K562 (cell line): ENCODE measurements around the gene CASKIN1. TPM values are rescaled to one million over a fixed set of nuclear protein-coding genes. Genes with fewer than 3 reads are reported as not detected.

Experiments
- BCL6 ChIP-seq: fragments of 250-450 bp; sonication (Bioruptor Pico); IDR thresholded peaks from 2 replicates; pipeline ENCODE4 v1.4.0; 2020
- CBFB ChIP-seq: sonication (generic); formaldehyde crosslinking; IDR thresholded peaks from 2 replicates; pipeline ENCODE4 v1.4.0; 2020; ENCODE audit warnings: mild to moderate bottlenecking, missing genetic modification reagents
- CBX5 ChIP-seq: IDR thresholded peaks from 2 replicates; pipeline ENCODE4 v1.6.1; 2014; ENCODE audit warnings: low read depth, borderline replicate concordance
- GABPA ChIP-seq: fragments of 200-800 bp; sonication (Bioruptor generic); conservative IDR thresholded peaks from 2 replicates; pipeline ENCODE4 v1.6.1; 2016; ENCODE audit warnings: low read depth, missing genetic modification characterization, missing compliant biosample characterization
- HCFC1 ChIP-seq: IDR thresholded peaks from 2 replicates; pipeline ENCODE4 v1.6.1; 2012; ENCODE audit warnings: low read depth, low read length, improper control_type of control experiment
- HMG20A ChIP-seq: fragments of 450-650 bp; formaldehyde crosslinking; conservative IDR thresholded peaks from 2 replicates; pipeline ENCODE4 v1.4.0; 2020; ENCODE audit warnings: mild to moderate bottlenecking, mixed read lengths
- HNRNPK ChIP-seq: fragments of 200-400 bp; formaldehyde crosslinking; IDR thresholded peaks from one replicate; pipeline ENCODE4 v1.6.1; 2018; ENCODE audit warnings: mild to moderate bottlenecking, low read depth, low read length; ENCODE audit not compliant: poor library complexity, severe bottlenecking
- ILK ChIP-seq: fragments of 450-650 bp; IDR thresholded peaks from 2 replicates; pipeline ENCODE4 v1.6.1; 2016; ENCODE audit warnings: missing genetic modification characterization, low read depth, mild to moderate bottlenecking, missing compliant biosample characterization, moderate library complexity, borderline replicate concordance
- MBD2 ChIP-seq: sonication (generic); IDR thresholded peaks from 2 replicates; pipeline ENCODE4 v1.6.1; 2016; ENCODE audit warnings: low read depth, borderline replicate concordance
- MCM5 ChIP-seq: fragments of 450-650 bp; IDR thresholded peaks from 2 replicates; pipeline ENCODE4 v1.6.1; 2016; ENCODE audit warnings: low read depth
- MCM7 ChIP-seq, 2 experiments: fragments of 450-650 bp; IDR thresholded peaks; 2 replicates each; pipeline ENCODE4 v1.6.1; 2016 to 2018
- MYNN ChIP-seq, 2 experiments: sonication (generic); formaldehyde crosslinking in 1 of 2; IDR thresholded peaks; 2 replicates each; pipeline versions ENCODE4 v1.5.0 to v1.6.1; 2016 to 2020; ENCODE audit warnings: antibody characterized with exemption in 1 of 2, missing genetic modification reagents in 1 of 2
- NFYB ChIP-seq: IDR thresholded peaks from 2 replicates; pipeline ENCODE4 v1.6.1; 2011; ENCODE audit warnings: mild to moderate bottlenecking, moderate library complexity; ENCODE audit not compliant: insufficient read length; ENCODE audit errors: extremely low read depth
- POLR2A ChIP-seq: fragments of 450-650 bp; conservative IDR thresholded peaks from 2 replicates; pipeline ENCODE4 v1.6.1; 2016
- PRPF4 ChIP-seq: fragments of 200-400 bp; formaldehyde crosslinking; IDR thresholded peaks from one replicate; pipeline ENCODE4 v1.6.1; 2017; ENCODE audit warnings: low read length, low read depth, mild to moderate bottlenecking; ENCODE audit not compliant: insufficient read depth, poor library complexity, severe bottlenecking
- SAFB ChIP-seq: fragments of 200-400 bp; formaldehyde crosslinking; IDR thresholded peaks from 2 replicates; pipeline ENCODE4 v1.6.1; 2017; ENCODE audit warnings: low read depth, low read length, borderline replicate concordance
- U2AF2 ChIP-seq: fragments of 200-400 bp; formaldehyde crosslinking; optimal IDR thresholded peaks from 2 replicates; pipeline ENCODE3; 2017; ENCODE audit warnings: low read depth, mild to moderate bottlenecking, low read length
- ZBED1 ChIP-seq: IDR thresholded peaks from 2 replicates; pipeline ENCODE4 v1.6.1; 2014
- ZNF3 ChIP-seq: fragments of 250-450 bp; sonication (Bioruptor Pico); IDR thresholded peaks from 2 replicates; pipeline ENCODE4 v1.5.0; 2021; ENCODE audit warnings: mild to moderate bottlenecking, moderate library complexity
- ZNF75A ChIP-seq: fragments of 450-650 bp; formaldehyde crosslinking; IDR thresholded peaks from 2 replicates; pipeline ENCODE4 v1.4.0; 2020; ENCODE audit warnings: mild to moderate bottlenecking
- ZNF766 ChIP-seq: fragments of 200-800 bp; sonication (Bioruptor generic); conservative IDR thresholded peaks from 2 replicates; pipeline ENCODE4 v1.6.1; 2016; ENCODE audit warnings: missing genetic modification characterization, missing compliant biosample characterization
- polyA plus RNA-seq, 8 experiments: library from polyadenylated mRNA; depleted of rRNA in 4 of 8; stranded (reverse) in 5 of 8; unstranded in 3 of 8; fragments of >200 nt; fragmentation: Nextera tagmentation in 2 of 8; fragmentation: Illumina TruSeq in 1 of 8; extraction: Ambion mirVana in 2 of 8; extraction: Trizol in 1 of 8; gene quantifications; 2 replicates each; pipeline versions ENCODE4 v1.2.1 to v1.2.3, GENCODE V29; 2011 to 2014; ENCODE audit warnings: inconsistent platforms in 1 of 8, missing spikeins in 1 of 8
- total RNA-seq, 7 experiments: library from RNA; depleted of rRNA in 6 of 7; stranded (reverse); fragments of >200 nt in 6 of 7; fragmentation: Illumina TruSeq in 2 of 7; extraction: Trizol in 2 of 7; gene quantifications; 2 replicates each; pipeline versions ENCODE4 v1.2.1 to v1.2.3, GENCODE V29; 2011 to 2021; ENCODE audit warnings: low replicate concordance in 1 of 7
- TF ChIP-seq, protein P1 (sequence below): fragments of 450-650 bp; formaldehyde crosslinking; IDR thresholded peaks from 2 replicates; pipeline ENCODE4 v1.4.0; 2020; ENCODE audit warnings: mild to moderate bottlenecking, moderate library complexity
- TF ChIP-seq, protein P2 (sequence below): fragments of 250-450 bp; sonication (Bioruptor Pico); IDR thresholded peaks from 2 replicates; pipeline ENCODE4 v1.9.0; 2021; ENCODE audit warnings: mild to moderate bottlenecking
- TF ChIP-seq, protein P3 (sequence below): fragments of 450-650 bp; formaldehyde crosslinking; IDR thresholded peaks from 2 replicates; pipeline ENCODE4 v1.4.0; 2022; ENCODE audit warnings: mild to moderate bottlenecking, moderate library complexity
- TF ChIP-seq, protein P4 (sequence below): fragments of 250-450 bp; sonication (Bioruptor Pico); IDR thresholded peaks from 2 replicates; pipeline ENCODE4 v1.8.0; 2022; ENCODE audit warnings: inconsistent platforms
- TF ChIP-seq, protein P5 (sequence below): IDR thresholded peaks from 2 replicates; pipeline ENCODE4 v1.6.1; 2016; ENCODE audit warnings: missing genetic modification characterization, missing compliant biosample characterization

Gene CASKIN1
- total and polyA plus RNA-seq, 9 of the 15 experiments (the other 6 are each of a cell fraction or from before 2014, with no cell fraction given), result 0.15 to 4.5 (median 1.5) TPM; not detected in 2

DNA sequence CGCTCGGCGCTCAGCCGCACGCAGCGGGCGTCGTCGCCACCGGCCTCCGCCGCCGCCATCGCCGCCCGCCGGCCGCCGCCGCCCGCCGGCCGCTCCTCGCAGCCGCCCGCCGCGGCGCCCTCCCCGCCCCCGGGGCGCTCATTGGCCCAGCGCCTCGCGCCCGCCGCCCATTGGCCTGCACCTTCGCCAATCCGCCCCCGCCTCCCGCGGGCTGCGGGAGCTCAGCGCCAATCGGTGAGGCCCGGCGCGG, 18.2 kb upstream of the CASKIN1 start, which contains the start of gene PGP (continued):
- no peak for TF ChIP-seq SAFB
- no peak for TF ChIP-seq MCM5
- no peak for TF ChIP-seq HMG20A (CRISPR knock-in tag)
- TF ChIP-seq, protein P1, sequence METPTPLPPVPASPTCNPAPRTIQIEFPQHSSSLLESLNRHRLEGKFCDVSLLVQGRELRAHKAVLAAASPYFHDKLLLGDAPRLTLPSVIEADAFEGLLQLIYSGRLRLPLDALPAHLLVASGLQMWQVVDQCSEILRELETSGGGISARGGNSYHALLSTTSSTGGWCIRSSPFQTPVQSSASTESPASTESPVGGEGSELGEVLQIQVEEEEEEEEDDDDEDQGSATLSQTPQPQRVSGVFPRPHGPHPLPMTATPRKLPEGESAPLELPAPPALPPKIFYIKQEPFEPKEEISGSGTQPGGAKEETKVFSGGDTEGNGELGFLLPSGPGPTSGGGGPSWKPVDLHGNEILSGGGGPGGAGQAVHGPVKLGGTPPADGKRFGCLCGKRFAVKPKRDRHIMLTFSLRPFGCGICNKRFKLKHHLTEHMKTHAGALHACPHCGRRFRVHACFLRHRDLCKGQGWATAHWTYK (CRISPR knock-in tag), result peak; percentile 63; the same call in 1 of the 2 replicates
- TF ChIP-seq, protein P2, sequence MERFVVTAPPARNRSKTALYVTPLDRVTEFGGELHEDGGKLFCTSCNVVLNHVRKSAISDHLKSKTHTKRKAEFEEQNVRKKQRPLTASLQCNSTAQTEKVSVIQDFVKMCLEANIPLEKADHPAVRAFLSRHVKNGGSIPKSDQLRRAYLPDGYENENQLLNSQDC (CRISPR knock-in tag), result no peak
- peak; percentile 98 for TF ChIP-seq ZNF766 (CRISPR knock-in tag)
- no peak for TF ChIP-seq ZNF3 (CRISPR knock-in tag)
- peak; percentile 96 for TF ChIP-seq NFYB
- TF ChIP-seq HNRNPK, result no peak
- TF ChIP-seq MBD2, result no peak; the same call in 1 of the 2 replicates
- TF ChIP-seq ZBED1, result no peak
- TF ChIP-seq U2AF2, result no peak
- TF ChIP-seq, protein P3, sequence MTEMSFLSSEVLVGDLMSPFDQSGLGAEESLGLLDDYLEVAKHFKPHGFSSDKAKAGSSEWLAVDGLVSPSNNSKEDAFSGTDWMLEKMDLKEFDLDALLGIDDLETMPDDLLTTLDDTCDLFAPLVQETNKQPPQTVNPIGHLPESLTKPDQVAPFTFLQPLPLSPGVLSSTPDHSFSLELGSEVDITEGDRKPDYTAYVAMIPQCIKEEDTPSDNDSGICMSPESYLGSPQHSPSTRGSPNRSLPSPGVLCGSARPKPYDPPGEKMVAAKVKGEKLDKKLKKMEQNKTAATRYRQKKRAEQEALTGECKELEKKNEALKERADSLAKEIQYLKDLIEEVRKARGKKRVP (CRISPR knock-in tag), result no peak
- TF ChIP-seq GABPA, result peak; percentile 77
- TF ChIP-seq, protein P4, sequence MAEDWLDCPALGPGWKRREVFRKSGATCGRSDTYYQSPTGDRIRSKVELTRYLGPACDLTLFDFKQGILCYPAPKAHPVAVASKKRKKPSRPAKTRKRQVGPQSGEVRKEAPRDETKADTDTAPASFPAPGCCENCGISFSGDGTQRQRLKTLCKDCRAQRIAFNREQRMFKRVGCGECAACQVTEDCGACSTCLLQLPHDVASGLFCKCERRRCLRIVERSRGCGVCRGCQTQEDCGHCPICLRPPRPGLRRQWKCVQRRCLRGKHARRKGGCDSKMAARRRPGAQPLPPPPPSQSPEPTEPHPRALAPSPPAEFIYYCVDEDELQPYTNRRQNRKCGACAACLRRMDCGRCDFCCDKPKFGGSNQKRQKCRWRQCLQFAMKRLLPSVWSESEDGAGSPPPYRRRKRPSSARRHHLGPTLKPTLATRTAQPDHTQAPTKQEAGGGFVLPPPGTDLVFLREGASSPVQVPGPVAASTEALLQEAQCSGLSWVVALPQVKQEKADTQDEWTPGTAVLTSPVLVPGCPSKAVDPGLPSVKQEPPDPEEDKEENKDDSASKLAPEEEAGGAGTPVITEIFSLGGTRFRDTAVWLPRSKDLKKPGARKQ, result no peak
- TF ChIP-seq CBX5, result no peak
- TF ChIP-seq ILK (tag), result no peak
- TF ChIP-seq POLR2A, result no peak
- no peak for TF ChIP-seq MYNN (IDR thresholded peaks at IDR 0.05)
- no peak for TF ChIP-seq MYNN (CRISPR knock-in tag; IDR thresholded peaks at IDR 0.05)
- no peak for TF ChIP-seq HCFC1
- no peak for TF ChIP-seq MCM7 (IDR thresholded peaks at IDR 0.05)
- TF ChIP-seq BCL6 (CRISPR knock-in tag), result peak; percentile 67; the same call in 1 of the 2 replicates
- TF ChIP-seq ZNF75A (CRISPR knock-in tag), result no peak
- TF ChIP-seq, protein P5, sequence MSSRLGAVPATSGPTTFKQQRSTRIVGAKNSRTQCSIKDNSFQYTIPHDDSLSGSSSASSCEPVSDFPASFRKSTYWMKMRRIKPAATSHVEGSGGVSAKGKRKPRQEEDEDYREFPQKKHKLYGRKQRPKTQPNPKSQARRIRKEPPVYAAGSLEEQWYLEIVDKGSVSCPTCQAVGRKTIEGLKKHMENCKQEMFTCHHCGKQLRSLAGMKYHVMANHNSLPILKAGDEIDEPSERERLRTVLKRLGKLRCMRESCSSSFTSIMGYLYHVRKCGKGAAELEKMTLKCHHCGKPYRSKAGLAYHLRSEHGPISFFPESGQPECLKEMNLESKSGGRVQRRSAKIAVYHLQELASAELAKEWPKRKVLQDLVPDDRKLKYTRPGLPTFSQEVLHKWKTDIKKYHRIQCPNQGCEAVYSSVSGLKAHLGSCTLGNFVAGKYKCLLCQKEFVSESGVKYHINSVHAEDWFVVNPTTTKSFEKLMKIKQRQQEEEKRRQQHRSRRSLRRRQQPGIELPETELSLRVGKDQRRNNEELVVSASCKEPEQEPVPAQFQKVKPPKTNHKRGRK (tag), result no peak
- no peak for TF ChIP-seq PRPF4
- no peak for TF ChIP-seq CBFB (CRISPR knock-in tag)
